ENCODE measurements around the gene PNKP.
"Not testable (repeated sequence)": the region's sequence is repeated elsewhere in the genome, so short reads cannot be mapped to it uniquely, and the experiment has no call there.

PNKP gene

DNA sequence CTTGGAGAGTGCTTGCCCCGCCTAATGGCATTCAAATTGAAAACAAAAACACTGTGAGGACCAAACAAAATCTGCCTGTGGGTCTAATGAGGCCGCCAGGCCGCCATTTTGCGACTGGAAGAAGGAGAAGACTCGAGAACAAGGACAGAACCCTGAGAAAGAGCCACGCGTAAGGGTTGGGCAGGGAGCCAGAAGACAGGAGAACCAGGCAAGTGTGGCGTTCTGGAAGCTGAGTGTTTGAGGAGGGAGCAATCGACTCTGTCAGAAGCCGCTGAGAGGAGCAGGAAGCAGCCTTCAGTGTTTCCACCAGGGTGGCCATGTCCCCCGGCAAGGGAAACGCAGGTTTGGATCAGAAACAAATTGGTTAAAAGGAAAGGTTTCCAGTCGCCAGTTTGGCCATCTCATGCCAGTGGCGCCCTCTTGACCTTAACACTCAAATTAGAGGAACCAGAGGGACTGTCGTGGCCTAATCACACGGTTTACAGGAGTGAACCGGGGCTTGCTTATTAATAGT, 26.6 kb downstream of the PNKP start:
- no peak for DNase-seq

- DNase-seq = no peak
These were observed 27.1 kb downstream of the PNKP start for GRCh38 chr19:49840321-49840720.

GRCh38 chr19:49839713-49840112, 27.7 kb downstream of the PNKP start:
- DNase-seq = no peak

DNA sequence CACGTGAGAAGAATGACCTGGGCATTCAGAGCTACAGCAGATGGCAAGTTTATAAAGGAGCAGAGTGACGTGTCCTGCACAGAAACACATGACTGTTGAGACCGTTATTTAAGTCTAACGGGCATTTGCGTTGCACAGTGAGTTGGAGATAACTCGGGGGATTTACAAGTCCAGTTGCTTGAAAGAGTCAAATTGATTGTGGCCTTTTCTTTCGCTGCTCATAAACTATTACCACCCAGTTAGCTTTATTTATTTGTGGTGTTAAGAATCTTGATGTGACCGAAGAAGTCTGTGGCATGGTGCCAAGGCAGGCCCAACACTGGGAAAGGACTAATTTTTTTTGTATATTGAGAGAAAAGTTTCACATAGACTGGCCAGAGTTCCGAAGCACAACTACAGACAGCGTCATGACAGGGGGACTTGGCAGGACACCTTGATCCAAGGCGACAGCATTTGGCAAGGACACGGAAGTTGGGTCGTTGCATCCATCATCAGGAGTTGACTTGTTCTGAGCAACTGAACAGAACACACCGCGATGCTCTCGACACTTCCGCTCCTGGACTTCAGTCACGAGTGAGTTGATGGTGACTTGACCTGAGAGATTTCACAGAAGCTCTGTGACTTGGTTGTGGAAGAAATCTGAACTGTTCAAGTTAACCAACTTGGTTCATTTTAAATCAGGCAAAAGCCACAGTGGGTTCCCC, 28.3 kb downstream of the PNKP start:
- DNase-seq = no peak

- no peak for DNase-seq
These were observed 30.0 kb downstream of the PNKP start for GRCh38 chr19:49837425-49837824.

GRCh38 chr19:49837009-49837310, 30.4 kb downstream of the PNKP start:
- no peak for DNase-seq

GRCh38 chr19:49836176-49837008, 31.0 kb downstream of the PNKP start:
- DNase-seq = no peak

DNA sequence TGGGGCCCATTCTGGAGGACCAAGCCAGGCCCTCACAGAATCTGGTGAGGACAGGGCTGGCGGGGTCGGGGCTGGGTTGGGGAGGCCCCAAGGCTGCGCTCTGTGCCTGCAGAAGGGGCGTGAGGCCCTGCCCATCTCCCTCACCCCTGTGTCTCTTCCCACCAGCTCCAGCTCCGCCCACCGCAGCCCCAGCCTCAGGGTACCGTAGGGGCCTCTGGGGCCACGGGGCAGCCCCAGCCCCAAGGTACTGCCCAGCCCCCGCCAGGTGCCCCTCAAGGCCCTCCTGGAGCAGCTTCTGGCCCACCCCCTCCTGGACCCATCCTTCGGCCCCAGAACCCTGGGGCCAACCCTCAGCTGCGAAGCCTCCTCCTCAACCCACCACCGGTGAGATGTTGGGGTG, 31.8 kb downstream of the PNKP start:
- no peak for DNase-seq

DNA sequence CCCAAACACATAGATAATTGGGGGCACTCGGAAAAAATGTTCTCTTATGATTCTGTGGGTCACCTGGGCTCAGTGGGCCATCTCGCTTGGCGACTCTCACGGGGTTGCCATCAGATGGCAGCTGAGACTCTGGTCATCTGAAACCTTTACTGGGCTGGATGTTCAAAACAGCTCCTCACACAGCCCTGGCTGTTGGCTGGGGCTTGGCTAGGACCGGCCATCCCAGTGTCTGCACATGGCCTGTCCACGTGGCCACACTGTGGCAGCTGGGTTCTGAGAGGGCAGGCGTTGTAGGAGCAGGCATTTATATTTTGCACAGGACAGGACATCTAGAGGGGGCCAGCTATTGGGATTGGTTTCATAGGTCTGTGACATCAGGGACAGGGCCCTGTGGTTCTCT, 33.8 kb downstream of the PNKP start:
- DNase-seq = no peak

DNA sequence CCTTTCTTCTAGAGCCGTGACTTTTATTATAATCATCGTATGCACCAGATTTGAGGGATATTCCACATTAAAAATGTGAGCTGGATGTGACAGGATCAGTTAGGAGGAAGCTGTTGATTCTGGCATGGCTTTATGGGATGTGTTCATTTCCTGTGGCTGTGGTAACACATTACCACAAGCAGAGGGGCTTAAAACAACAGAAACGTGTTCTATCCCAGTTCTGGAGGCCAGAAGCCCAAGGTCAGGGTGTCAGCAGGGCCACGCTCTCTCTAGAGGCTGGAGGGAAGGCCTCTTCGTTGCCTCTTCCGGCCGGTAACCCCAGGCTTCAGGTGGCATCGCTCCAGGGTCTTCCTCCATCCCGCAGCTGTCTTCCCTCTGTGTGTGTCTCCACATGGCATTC, 34.8 kb downstream of the PNKP start:
- peak in 1 of 3 donors; percentile 31 for DNase-seq

GRCh38 chr19:49831592-49831991, 35.8 kb downstream of the PNKP start:
- no peak for DNase-seq

DNA sequence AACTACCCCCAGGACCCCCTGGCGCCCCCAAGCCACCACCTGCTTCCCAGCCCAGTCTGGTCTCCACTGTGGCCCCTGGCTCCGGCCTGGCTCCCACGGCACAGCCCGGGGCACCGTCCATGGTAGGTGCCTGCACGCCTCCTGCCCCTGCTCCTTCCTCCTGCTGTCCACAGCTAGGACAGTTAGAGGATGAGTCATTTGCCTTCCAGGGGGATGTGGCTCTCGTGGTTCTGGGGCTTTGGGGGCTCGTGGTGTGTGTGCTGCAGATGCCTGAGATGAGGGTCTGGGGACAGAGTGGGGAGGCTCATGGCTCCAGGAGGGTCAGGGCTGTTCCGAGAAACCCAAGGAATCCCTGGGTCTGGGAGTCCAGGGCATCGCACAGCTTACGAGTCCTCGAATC, 36.6 kb downstream of the PNKP start:
- no peak for DNase-seq

DNA sequence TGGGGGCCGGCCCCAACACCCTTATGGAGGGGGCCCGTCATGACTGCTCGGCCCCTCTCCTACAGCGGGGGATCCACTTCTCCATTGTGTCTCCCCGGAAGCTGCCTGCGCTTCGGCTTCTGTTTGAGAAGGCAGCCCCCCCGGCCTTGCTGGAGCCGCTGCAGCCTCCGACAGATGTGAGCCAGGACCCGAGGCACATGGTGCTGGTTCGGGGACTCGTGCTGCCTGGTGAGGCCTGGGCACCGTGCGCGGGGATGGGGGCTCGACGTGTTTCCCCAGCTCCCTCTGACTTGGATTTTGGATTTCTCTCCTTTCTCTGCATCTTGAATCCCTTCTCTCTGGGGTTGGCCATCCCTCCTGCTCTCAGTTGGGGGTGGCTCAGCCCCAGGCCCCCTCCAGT, 37.7 kb downstream of the PNKP start:
- no peak for DNase-seq

GRCh38 chr19:49829200-49829599, 38.2 kb downstream of the PNKP start:
- DNase-seq = no peak

DNA sequence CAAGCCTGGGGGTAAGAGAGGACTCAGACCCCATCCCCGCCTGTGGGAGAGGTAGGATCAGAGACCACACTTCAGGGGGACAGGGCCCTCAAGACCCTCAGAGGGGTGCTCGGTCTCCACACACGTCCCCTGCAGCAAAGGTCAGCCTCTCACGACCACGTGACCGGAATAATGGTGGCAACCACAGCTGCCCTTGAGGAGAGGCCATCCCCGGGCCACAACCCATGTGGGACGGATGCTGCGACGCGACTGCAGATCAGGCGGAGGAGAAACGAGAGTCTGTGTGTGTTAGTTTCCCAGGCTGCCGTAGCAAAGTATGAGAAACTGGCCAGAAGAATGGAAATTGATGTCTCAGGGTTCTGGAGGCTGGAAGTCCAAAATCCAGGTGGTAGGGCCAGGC, 40.3 kb downstream of the PNKP start:
- DNase-seq = no peak

DNA sequence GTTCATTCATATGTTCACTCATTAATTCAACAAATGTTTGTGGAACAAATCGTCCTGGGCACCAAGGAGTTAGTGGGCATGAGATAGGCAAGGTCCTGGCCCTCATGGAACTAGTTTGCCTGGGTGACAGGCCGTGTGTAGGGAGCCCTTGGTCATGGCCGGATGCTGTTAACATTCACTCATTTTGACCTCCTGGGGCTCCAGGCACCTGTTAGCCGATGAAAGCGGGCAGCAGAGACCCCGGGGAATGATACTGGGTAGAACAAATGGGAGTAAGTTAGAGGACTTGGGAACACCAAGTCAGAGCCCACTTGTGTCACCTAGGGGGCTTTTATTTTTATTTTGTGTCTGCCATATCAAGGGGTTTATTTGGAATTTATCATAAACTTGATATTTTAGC, 42.7 kb downstream of the PNKP start:
- DNase-seq = no peak

DNA sequence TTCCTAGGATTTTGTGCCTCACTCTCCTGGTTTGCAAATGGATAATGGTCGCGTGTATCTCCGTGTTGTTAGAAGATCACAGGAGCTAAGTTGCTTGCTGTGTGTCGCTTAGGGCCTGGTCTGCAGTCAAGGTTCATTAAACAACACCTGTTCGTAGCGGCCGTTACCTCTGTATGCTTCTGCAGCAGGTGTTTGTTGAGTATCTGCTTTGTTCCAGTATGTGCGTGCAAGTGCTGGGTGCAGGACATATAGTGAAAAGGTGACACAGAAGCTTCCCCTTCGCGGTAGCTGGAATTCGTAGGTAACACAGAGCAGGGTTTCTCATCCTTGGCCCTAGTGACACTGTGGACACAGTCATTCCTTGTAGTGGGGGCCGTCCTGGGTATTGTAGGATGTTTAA, 43.9 kb downstream of the PNKP start:
- no peak for DNase-seq

- DNase-seq = no peak
These were observed 47.3 kb downstream of the PNKP start for GRCh38 chr19:49820125-49820524.

GRCh38 chr19:49819452-49820115, 47.8 kb downstream of the PNKP start:
- not testable (repeated sequence) for DNase-seq

- DNase-seq = peak; percentile 18 to 44 (median 44)
These were observed 48.6 kb downstream of the PNKP start for GRCh38 chr19:49818649-49819370.

DNA sequence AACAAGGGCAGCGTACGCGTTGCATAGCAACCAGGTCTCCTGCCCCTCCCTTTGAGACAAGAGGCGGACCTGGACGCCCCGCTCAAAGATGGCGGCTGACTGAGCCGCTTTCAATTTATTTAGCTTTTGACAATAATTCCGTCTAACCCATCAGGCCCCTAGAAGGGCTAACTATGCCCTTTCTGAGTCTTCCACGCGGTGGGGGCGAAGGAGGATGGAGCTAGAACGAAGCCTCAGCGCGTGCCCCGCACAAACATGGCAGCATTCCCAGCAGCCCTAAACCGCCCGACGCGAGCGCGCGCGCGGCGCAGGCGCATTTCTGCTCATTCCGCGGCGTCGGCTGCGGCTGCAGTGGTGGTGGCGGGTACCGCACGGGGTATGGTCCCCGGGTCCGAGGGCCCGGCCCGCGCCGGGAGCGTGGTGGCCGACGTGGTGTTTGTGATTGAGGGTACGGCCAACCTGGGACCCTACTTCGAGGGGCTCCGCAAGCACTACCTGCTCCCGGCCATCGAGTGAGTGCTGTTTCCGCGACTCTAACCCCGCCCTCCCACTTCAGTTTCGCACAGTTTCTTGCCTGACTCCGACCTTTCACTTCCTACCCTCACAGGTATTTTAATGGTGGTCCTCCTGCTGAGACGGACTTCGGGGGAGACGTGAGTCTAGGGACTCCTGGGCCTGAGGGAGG, 49.3 kb downstream of the PNKP start, which contains the start of gene MED25:
MED25 (plus strand) TSS at position 326 of the 685 bp plus-strand sequence; CDS start at position 379, 53 bp downstream.
- peak; percentile 91 to 96 (median 95) for DNase-seq

DNA sequence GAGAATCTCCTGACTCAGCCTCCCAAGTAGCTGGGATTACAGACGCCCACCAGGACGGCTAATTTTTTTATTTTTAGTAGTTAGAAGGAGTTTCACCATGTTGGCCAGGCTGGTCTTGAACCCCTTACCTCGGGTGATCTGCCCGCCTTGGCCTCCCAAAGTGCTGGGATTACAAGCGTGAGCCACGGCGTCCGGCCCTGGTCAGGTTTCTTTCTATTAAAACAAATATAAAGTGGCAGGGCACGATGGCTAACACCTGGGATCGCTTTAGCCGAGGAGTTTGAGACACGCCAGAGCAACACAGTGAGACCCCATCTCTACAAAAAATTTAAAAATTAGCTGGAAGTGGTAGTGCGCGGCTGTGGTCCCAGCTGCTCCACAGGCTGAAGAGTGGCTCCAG, 50.8 kb downstream of the PNKP start:
- no peak for DNase-seq

Data from suppressor macrophage treated with lipopolysaccharide for 1 hour (primary cell).